Measurements from ENCODE around the gene TTLL13.

TTLL13 gene

GRCh38 chr15:90208356-90208755, 41.0 kb upstream of the TTLL13 start:
- no peak for TF ChIP-seq CTCF (IDR thresholded peaks at IDR 0.05)
- no peaks in the 10 kb centered on the region for H3K27me3 ChIP-seq
- peaks cover 0 to 59% (median 32%) of the 10 kb centered on the region in 4 donors for H3K4me1 ChIP-seq
- intact Hi-C loops (cut with DNase I; ENCODE audit: low total_unique reads) = no loop called here
- H3K27ac ChIP-seq = no peak overlapping the region
- H3K9me3 ChIP-seq = no peaks in the 10 kb centered on the region
- H3K4me3 ChIP-seq = no peak overlapping the region
- peaks cover 0 to 38% (median 0%) of the 10 kb centered on the region in 3 donors for H3K36me3 ChIP-seq
- DNase-seq = no peak

GRCh38 chr15:90209591-90209990, 39.8 kb upstream of the TTLL13 start:
- intact Hi-C loops (cut with DNase I; ENCODE audit: low total_unique reads) = no loop called here
- Histone ChIP-seq H3K9me3 (no peaks in the 10 kb centered on the region), H3K27ac (no peak overlapping the region), H3K36me3 (peaks cover 0 to 38% (median 0%) of the 10 kb centered on the region in 3 donors), H3K27me3 (no peaks in the 10 kb centered on the region), H3K4me1 (peaks cover 0 to 50% (median 21%) of the 10 kb centered on the region in 4 donors), H3K4me3 (no peak overlapping the region)
- TF ChIP-seq CTCF (IDR thresholded peaks at IDR 0.05) = no peak
- DNase-seq = no peak

- Histone ChIP-seq H3K27ac (no peak overlapping the region), H3K27me3 (no peaks in the 10 kb centered on the region), H3K36me3 (peaks cover 0 to 34% (median 0%) of the 10 kb centered on the region in 3 donors), H3K4me3 (no peak overlapping the region), H3K9me3 (no peaks in the 10 kb centered on the region), H3K4me1 (peaks cover 0 to 41% (median 16%) of the 10 kb centered on the region in 4 donors)
- intact Hi-C loops (cut with DNase I; ENCODE audit: low total_unique reads) = no loop called here
- TF ChIP-seq CTCF (IDR thresholded peaks at IDR 0.05) = no peak
- no peak for DNase-seq
Measured at GRCh38 chr15:90210593-90210992, 38.8 kb upstream of the TTLL13 start.

- Histone ChIP-seq H3K27ac (no peak overlapping the region), H3K4me1 (peaks cover 0 to 39% (median 14%) of the 10 kb centered on the region in 4 donors), H3K9me3 (no peaks in the 10 kb centered on the region), H3K4me3 (no peak overlapping the region), H3K36me3 (peaks cover 0 to 30% (median 0%) of the 10 kb centered on the region in 3 donors), H3K27me3 (no peaks in the 10 kb centered on the region)
- TF ChIP-seq CTCF (IDR thresholded peaks at IDR 0.05) = no peak
- no peak for DNase-seq
- intact Hi-C loops (cut with DNase I; ENCODE audit: low total_unique reads) = no loop called here
Measured at GRCh38 chr15:90211009-90211408, 38.3 kb upstream of the TTLL13 start.

- intact Hi-C loops (cut with DNase I; ENCODE audit: low total_unique reads) = no loop called here
- Histone ChIP-seq H3K27ac (no peak overlapping the region), H3K4me3 (no peak overlapping the region), H3K36me3 (peaks cover 0 to 24% (median 0%) of the 10 kb centered on the region in 3 donors), H3K4me1 (peaks cover 0 to 35% (median 14%) of the 10 kb centered on the region in 4 donors), H3K27me3 (no peaks in the 10 kb centered on the region), H3K9me3 (no peaks in the 10 kb centered on the region)
- TF ChIP-seq CTCF (IDR thresholded peaks at IDR 0.05) = no peak
- no peak for DNase-seq
Measured at GRCh38 chr15:90211440-90212143, 37.8 kb upstream of the TTLL13 start.
